Nucleus accumbens (tissue), 56 donors: Measurements from ENCODE around the gene FTCD.

Source experiments
- DNase-seq, 56 donors: peaks; one replicate each; lab custom pipeline; 2025; lab: John Stamatoyannopoulos, UW

The FTCD gene

GRCh38 chr21:46126309-46127238, 28.8 kb downstream of the FTCD start:
- DNase-seq, result no peak

- no peak for DNase-seq
Observed at GRCh38 chr21:46125846-46126301, 29.5 kb downstream of the FTCD start.

- no peak for DNase-seq
Observed at GRCh38 chr21:46124926-46125845, 30.2 kb downstream of the FTCD start.

- no peak for DNase-seq
Observed at GRCh38 chr21:46124083-46124925, 31.1 kb downstream of the FTCD start.

- DNase-seq, result no peak
Observed at GRCh38 chr21:46122758-46123683, 32.4 kb downstream of the FTCD start.

- DNase-seq, result no peak
Observed at GRCh38 chr21:46122237-46122671, 33.1 kb downstream of the FTCD start.

- no peak for DNase-seq
Observed at GRCh38 chr21:46121286-46122221, 33.8 kb downstream of the FTCD start.

- no peak for DNase-seq
Observed at GRCh38 chr21:46120301-46121285, 34.8 kb downstream of the FTCD start.

- DNase-seq, result no peak
Observed at GRCh38 chr21:46119637-46120271, 35.6 kb downstream of the FTCD start.

GRCh38 chr21:46119144-46119636, 36.2 kb downstream of the FTCD start:
- no peak for DNase-seq

- DNase-seq, result no peak
Observed at GRCh38 chr21:46118316-46119143, 36.8 kb downstream of the FTCD start.

GRCh38 chr21:46117586-46118315, 37.6 kb downstream of the FTCD start:
- no peak for DNase-seq

- no peak for DNase-seq
Observed at GRCh38 chr21:46116776-46117585, 38.4 kb downstream of the FTCD start.
